Measurements from ENCODE around the gene FAM174B. TPM values are rescaled to one million over a fixed set of nuclear protein-coding genes. Genes with fewer than 3 reads are reported as not detected.
"Not testable (repeated sequence)": the region's sequence is repeated elsewhere in the genome, so short reads cannot be mapped to it uniquely, and the experiment has no call there.

FAM174B gene
- polyA plus RNA-seq, 1 donor = 35.2 TPM

DNA sequence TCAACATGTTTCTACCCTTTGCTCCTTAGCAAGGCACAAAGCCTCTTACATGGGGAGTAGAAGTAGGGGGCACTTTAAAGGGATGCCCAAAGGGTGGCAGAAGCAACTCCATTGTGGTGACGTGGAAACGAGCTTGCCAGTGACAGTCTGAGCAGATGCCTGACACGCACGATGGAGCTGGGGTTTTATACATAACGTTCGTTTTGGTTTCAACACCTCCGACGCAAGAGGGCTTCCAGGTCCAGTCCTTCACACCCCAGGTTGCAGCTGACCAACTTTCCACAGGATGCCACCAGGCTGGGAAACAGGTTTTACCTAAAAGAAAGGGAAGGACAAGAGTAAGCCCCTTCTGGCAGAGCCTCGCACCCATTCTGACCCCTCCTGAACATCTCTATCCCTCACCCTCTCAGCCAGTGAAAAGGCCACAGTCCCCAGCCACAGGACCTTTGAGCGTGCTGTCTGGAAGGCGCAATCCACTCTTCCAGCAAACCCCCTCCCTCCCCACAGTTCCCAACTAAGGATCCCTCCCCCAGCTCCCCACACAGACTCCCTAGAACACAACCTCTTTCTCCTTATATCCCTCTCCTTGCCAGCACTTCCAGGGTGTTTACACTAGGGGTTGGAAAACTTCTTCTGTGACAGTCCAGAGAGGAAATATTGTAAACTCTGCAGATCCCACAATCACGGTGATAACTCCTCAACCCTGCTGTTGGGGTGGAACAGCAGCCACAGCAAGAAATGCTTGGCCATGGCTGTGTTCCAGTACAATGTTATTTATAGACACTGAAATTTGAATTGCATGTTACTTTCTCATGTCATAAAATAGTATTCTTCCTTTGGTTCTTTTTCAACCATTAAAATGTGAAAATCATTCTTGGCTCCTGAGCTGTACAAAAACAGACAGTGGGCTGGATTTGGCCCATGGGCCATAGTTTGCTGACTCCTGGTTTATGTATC is 36.2 kb downstream of the FAM174B start:
- no peak for DNase-seq

DNA sequence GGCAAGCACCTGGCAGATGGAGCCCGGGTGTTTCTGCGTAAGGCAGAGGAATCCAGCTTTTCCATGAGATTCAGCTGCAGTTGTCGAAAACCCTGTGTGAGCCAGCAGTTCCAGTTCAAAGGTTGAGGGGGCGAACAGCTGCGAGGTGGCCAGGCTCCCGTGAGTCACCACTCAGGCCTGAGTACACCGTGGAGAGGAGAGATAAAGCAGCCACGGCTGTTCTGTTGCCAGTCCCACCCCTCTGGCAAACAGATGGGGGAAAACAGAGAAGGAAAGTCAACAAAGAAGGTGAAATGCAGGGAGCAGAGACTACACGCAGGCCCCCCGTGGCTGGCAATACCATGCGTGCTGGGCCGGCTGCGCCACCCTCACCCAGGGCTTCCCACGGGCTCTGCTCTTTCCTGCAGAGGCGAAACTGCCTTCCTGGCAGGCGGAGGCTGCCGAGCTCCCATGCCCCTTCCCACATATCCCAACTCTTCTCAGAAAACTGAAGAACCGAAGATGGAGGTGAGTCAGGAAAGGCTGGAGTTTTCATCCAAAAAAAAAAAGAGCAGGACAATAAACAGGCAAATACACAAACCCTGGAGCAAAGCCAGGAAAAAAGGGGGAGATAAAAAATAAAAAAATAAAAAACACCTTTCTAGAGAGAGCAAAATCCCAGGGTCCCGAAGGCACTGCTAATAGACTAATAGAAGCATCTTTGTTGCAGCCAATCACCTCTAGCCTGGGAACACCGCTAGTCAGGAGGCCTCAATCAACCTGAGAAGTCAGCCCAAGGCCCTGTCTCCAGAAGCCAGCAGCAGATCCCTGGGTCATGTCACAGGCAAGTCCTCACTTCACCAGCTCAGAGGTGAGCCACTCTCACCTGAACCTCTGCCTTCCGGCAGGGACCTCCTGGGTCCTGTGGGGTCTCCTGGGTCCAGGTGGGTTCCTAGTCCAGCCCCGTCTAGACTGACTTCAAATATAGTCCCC is 37.7 kb downstream of the FAM174B start:
- DNase-seq = no peak

GRCh38 chr15:92616621-92617548 is 38.7 kb downstream of the FAM174B start:
- no peak for DNase-seq

DNA sequence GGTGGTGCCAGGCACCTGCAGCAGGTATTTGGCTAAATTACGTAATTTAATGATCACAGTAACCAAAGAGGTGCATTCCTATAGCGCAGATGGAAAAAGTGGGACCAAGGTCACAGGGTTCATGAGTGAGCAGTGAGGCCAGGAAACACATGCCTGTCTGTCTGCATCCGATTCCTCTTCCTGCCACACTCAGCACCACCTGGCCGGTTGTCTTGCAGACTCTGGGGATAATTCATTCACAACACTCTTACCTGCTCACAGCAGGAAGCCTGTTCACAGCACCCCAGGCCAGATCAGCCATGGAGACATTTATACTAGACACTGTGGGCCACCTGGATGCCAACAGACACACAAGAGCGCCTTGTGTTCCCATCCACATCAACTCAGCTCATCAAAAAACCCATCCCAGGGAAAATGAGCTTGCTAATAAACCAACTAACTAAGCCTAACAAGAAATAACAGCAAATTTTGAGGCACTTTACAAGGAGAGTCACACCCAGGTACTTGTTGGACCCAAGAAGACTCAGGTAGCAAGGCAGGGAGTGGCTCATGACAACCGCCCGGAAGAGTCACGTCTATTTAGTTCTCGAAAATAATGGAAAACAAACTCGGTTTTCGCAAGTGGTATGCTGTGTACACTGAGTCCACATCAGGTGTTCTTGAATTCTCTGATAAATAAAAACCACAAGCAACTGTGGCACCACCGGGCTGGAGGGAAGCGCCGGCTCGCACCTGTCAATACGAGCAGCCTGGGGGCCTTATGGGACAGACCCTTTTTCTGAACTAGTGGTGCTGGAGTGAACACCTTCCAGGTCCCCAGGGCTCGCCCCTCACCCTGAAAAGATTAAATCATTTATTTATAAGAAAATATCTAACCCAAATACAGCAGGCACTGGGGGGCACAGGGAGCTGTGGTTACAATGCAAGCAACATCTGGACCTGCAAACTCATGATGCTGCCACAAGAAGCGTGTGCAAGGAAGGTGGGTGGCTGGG is 40.5 kb downstream of the FAM174B start:
- no peak for DNase-seq

DNA sequence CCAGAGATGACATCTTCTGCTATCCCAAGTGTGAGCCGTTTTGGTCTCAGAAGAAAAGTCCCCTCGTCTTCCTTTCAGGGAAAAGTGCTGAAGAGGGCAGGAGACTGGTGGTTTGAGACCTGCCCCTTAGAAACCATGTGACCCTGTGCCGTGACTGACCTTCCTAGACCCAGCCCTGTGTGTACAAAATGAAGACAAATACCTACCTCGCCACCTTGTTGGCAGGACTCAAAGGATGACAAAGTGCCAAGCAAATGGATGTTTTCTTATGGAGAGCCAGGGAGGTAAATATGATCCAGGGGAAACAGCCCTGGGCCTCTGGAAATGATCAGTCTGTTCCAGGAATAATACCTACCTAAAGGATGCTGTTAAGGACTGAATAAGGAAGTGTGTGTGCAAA is 41.3 kb downstream of the FAM174B start:
- DNase-seq = no peak

GRCh38 chr15:92613841-92614240 is 41.7 kb downstream of the FAM174B start:
- no peak for DNase-seq

DNA sequence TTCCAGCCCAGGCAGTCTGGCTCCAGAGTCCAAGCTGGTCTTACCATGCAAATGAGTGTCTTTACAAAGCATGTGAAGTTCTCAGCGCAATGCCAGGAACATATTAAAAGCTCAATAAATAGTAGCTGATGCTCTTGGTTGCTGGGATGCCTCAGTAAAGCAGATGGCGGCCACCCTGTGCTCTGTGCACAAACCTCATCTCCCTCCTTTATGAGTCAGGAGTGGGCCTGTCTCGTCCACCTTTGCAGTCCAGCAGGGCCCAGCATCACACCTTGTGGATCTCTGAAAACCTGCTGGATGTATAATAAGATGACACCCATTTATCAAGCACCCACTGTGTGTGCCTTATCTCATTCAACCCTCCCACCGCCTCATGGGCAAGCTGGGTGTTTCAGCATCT is 42.7 kb downstream of the FAM174B start:
- DNase-seq = no peak

GRCh38 chr15:92611995-92612745 is 43.4 kb downstream of the FAM174B start:
- no peak for DNase-seq

- no peak for DNase-seq
These were observed 44.4 kb downstream of the FAM174B start for GRCh38 chr15:92611150-92611549.

DNA sequence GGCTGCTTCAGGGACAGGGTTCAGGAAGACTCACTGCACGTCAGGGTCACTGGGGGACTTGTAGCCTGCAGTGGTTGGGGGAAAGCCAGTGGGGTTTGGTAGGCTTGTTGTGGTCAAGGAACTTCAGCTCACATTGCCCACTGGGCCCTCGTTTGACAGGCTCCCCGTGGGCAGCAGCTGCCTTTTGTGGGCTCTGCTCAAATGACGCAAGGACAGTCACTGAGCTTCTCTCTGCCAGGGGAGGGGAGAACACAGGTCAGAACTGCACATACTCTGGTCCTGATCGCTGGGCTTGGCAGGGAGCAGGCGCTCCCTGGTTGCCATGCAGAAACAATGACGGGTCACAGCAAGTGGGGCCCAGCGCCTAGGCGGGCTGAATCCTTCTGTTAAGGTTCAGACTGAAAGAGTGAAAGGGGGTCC is 45.5 kb downstream of the FAM174B start:
- DNase-seq = no peak

- no peak for DNase-seq
These were observed 46.5 kb downstream of the FAM174B start for GRCh38 chr15:92608866-92609700.

- DNase-seq = not testable (repeated sequence)
These were observed 48.8 kb downstream of the FAM174B start for GRCh38 chr15:92606836-92607150.

DNA sequence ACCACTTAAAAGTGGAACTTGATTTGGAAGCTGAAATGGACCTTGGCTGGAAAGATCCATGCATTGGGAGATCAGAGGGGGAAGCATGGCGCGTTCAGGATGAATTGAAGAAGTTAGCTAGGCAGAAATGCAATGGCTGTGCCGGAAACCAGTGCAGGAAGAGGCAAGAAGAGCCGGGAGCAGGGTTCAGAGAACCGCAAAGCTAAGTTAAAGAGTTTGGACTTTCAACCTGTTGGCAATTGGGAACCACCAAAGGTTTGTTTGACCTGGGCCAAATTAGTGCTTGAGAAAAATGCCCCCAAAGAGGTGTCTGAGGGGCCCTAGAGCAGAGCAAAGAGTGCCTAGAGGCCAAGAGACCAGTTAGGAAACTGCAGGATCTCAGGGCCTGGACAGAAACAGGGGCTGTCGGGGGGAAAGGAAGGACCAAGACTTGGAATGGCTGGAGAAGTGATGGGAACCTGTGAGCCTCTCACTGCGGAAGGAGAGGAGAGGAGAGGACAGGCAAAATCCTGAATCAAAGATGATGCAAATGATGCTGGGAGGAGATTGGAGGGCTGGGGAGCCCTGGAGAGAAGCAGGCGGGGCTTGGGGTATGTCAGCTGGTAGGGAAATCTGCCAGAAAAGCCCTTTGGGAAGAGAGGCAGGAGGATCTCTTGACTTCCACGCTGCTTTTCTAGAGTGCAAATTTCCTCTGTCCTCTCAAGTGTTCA is 49.3 kb downstream of the FAM174B start:
- no peak for DNase-seq

DNA sequence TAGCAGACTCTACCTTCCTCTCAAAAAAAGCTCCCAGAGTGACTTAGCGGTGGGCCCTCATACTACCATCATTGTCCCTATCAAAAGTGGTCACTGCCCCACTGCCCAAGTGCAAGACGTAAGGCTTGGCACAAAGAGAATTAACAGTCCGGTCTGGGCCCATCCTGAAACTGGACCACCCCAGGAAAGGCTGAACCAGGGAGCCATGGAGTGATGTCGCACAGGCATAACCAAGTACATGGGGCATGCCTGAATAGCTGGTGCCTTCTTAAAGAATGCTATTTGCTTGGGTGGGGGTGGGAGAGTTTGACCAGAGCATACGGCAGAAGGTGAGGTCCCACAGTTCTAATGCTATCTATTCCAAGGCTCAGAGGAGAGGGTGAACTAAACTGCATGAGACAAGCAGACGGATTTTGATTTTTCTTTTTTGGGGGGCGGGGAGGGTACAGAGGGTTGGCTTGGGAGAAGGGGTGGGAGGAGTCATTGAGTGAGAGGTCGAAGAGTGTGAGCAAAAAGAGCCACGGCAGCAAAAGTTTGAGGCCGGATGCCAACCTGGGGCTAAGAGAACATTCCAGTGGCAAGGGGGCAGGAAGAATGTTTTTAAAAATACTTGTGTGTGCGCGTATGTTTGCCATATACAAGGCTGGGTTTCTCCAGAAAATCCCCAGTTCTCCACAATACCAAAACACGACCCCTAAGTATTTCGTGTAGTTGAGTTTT is 50.2 kb downstream of the FAM174B start:
- DNase-seq = no peak

- no peak for DNase-seq
These were observed 51.7 kb downstream of the FAM174B start for GRCh38 chr15:92603743-92604470.

DNA sequence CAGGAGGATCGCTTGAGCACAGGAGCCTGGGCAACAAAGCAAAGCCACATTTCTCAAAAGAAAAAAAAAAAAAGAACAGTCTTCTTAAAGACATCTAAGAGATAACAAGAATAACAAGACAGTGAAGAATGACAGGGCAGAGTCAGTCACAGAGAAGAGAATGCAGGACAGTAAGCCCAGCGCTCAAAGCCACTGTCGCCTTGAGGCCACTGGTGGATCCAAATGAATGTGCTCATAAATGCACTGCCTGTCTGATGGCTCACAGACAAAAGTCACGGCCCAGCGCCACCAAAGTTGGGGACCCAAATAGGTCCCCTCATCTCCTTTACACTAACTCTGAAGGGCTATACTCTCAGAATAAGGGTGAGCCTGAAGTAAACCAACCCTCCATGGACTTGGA is 52.3 kb downstream of the FAM174B start:
- DNase-seq = no peak

DNA sequence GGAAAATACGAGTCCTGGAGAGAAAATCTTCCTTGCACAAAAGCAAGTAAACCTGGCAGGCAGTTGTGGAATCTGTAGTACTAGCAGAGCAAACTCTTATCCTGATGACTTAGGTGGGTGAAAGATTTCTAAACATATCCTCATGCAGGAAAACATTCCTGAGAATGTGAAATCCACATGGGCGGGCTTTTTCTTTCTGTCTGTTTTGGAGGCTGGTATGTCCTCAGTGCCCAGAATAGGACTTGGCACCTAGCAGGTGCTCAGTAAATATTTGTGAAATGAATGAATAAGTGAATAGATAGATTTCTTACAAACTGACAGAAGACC is 53.3 kb downstream of the FAM174B start:
- no peak for DNase-seq

Data from left kidney (tissue), 2 donors.